T-helper 9 cell (primary cell): ENCODE data around the gene TRAF7.
A peak's percentile ranks its signal among the peaks of the same experiment; 100 is the strongest.
"Not testable (repeated sequence)": the region's sequence is repeated elsewhere in the genome, so short reads cannot be mapped to it uniquely, and the experiment has no call there.

Source experiments
- DNase-seq: peaks from one replicate; pipeline ENCODE4 v3.0.0-alpha.2; 2020

Gene TRAF7

DNA sequence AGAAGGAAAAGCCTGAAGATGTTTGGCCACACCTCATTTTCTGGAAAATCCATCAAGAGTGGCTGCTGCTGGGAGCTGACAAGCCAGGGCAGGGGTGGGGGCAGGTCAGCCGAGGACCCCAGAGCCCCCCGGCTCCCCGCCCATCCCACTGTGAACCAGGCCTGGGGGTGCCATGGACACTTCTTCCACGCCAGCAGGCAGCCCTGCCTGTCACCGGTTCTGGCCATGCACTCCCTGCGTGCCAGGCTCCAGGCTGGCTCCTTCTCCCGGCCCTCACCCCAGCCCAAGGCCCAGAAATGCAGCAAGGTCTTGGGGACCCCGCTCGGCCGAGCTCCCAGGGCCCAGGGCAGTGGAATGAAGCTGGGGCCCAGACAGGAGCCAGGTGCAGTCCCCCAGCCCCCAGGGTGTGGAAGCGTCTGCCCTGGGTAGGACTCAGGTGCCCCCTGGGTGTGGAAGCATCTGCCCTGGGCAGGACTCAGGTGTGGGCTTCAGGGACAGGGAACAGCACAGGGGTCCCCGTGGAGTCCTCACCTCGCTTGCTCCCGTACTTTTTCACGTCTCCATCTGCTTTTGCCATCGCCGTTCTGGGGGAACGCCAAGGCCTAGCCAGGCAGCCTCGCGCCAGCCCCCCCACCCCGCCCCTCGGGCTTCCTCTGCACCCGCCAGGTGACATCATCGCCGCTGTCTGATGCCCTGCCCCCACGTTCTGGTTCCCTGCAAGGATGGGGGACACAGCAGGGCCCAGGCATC is 32.5 kb upstream of the TRAF7 start:
- not testable (repeated sequence) for DNase-seq

DNA sequence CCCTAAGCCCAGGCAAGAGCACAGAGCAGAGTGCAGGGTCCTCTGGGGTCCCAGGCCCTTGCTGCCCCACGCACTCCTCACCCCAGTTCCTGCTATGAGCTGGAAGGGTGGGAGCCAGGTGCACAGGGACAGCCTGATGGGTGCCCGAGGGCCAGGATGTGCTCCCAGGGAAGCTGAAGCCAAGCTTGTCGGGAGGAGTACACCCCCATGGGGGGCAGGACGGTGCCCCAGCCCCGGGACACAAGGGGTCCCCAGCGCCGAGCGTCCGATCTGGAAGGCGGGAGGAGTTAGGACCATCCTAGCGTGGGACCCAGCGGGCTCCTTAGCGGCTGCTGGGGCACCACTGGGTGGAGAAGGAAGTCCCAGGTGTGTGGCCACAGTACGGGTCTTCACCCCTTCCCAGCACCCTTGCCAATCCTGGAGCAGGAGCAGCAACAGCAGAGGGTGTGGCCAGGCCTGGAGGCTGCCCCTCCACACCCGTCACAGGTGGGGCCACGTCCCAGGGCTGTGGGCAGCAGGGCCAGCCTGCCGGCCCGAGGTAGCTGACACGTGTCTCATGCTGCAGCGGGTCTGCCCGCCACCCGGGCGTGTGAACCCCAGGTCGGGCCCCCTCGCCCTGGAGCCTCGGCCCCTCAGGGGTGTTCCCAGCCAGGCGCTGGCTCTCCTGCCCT is 31.7 kb upstream of the TRAF7 start:
- not testable (repeated sequence) for DNase-seq

DNA sequence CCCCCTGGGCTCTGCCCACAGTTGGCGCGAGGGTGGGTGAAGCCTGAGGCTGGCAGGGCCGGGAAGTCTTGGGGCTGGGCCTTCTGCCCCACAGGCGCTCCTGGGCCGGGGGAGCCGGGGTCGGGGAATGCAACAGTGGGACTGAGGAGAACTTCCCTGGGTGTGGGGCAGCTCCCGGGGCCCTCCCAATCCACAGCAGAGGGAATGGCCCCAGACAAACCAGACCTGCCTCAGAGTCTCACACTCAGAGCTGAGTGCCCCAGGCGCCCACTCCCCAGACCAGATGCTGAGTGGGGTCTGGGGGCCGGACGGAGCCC is 31.2 kb upstream of the TRAF7 start:
- DNase-seq = not testable (repeated sequence)

DNA sequence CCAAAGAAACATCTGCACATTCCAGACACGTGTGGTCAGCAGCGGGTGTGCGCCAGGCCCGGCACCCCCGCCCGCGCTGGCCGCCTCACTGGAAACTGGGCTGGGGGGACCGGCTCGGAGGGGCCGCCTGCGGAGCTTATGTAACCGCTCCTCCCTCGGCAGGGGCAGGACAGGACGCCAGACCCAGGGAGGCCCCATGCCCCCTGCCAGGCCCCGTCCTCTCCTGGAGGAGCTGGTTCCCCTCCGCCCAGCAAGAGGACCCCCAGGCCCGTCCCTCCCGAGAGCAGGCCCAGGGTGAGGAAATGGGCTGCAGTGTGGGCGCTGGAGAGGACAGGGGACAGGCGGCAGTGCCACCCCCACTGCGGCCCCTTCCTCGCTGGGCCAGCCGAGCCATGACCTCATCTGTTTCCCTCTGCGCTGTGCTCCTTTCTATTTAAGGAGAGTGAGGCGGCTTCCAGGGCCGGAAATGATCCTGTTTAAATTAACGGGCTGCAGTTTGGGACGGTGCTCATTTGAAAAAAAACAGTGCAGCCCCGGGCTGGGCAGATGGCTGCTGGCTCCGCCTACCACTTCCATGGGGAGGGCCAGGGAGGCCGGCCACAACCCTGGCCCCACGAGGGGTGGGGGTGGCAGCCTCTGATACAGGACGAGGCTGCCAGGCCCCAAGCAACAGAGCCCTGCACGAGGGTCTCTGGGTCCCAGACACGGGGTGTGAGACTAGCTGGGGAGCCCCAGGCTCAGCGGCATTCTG is 30.7 kb upstream of the TRAF7 start:
- not testable (repeated sequence) for DNase-seq

DNA sequence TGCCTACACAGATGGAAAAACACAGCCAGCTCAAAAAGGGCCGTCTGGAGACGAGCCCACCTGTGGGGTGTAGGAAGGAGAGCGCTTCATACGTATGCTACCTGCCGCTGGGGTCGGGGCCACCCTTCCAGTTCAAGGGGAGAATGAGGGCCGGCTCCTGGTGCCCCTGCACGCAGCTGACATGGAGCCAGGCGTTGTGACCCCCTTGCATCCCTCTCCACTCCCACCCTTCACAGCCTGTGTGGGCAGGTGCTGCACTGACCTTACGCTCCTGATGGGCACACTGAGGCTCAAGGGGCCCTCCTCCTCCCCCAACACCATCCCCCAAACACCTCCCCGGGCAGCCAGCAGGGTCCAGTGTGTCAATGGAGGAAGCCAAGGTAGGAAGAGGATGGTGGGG is 30.0 kb upstream of the TRAF7 start:
- not testable (repeated sequence) for DNase-seq

DNA sequence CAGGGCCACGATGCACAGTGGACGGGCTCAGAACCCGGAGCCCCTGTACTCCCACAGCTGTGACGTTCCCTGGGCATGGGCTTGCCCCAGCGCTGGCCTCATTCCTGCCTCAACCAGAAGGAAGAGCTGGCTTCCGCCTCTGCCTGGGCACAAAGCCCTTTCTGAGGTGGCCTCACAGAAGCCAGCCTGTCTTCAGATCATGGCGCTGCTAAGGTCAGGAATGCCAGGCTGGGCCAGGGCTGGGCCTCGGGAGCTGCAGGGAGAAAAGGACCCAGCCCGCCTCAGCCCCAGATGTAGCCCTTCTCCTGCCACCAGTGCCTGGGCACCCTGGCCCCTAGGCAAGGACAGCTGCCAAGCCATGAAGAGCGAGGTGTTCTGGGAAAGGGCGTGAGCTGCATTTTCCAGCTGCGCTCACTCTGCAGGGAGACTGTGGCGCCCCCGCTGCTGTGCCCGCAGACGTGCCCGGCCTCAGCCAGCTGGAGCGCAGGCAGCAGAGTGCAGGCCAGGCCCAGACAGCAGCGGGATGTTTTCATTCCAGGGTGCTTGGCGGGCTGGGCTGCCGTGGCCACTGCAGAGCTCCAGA is 29.3 kb upstream of the TRAF7 start:
- not testable (repeated sequence) for DNase-seq

DNA sequence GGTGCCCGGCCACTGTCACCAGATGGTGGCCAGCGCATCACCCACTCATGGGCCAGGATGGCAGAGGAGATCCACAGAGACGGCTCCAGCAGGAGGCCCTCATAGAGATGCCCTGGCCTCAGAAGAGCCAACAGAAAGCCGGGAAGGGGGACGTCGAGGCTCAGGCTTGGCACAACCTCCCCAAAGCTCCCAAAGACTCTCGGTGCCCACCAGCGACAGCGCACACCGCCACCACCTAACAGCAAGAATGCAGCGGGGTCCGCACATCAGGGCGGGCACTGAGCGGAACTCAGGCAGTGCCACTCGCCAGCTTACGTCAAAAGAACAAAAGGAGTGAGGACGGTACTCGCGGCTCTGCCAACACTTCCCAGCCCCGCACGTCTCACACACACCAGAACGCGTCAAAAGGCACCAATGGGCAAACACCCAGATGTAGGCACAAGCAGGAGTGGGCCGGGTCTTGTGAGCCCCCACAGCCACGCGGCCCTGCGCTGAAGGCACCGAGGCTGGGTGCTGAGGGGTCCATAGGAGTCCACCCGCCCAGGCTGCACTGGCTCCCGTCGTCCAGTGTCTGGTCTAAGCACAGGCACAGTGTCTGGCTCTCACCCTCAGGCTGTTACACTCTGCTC is 28.5 kb upstream of the TRAF7 start:
- DNase-seq = not testable (repeated sequence)

DNA sequence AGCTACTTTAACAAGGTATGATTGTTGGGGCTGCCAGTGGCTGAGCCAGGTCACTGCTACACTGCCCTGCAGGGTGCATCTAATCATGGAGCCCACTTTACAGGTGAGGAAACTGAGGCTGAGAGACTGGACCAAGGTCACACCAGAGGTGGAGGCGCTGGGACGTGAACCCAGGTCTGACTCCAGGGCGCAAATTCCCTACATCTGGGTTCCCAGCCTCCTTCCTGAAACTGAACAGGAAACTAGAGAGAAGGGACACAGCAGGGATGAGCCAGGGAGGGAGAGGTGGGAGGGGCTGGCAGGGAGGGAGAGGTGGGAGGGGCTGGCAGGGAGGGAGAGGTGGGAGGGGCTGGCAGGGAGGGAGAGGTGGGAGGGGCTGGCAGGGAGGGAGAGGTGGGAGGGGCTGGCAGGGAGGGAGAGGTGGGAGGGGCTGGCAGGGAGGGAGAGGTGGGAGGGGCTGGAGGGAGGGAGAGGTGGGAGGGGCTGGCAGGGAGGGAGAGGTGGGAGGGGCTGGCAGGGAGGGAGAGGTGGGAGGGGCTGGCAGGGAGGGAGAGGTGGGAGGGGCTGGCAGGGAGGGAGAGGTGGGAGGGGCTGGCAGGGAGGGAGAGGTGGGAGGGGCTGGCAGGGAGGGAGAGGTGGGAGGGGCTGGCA is 27.8 kb upstream of the TRAF7 start:
- DNase-seq = not testable (repeated sequence)

DNA sequence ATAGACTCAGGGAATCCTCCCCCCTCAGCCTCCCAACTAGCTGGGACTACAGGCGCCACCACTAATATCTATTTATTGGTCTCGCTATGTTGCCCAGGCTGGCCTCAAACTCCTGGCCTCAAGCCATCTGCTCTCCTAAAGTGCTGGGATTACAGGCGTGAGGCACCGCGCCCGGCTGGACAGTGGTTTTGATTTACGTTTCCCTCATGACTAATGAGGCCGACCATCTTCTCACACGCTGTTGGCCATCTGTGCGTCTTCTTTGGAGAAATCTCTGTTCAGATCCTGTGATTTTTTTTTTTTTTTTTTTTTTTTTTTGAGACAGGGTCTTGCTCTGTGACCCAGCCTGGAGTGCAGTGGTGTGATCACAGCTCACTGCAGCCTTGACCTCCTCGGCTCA is 26.3 kb upstream of the TRAF7 start:
- DNase-seq = not testable (repeated sequence)

DNA sequence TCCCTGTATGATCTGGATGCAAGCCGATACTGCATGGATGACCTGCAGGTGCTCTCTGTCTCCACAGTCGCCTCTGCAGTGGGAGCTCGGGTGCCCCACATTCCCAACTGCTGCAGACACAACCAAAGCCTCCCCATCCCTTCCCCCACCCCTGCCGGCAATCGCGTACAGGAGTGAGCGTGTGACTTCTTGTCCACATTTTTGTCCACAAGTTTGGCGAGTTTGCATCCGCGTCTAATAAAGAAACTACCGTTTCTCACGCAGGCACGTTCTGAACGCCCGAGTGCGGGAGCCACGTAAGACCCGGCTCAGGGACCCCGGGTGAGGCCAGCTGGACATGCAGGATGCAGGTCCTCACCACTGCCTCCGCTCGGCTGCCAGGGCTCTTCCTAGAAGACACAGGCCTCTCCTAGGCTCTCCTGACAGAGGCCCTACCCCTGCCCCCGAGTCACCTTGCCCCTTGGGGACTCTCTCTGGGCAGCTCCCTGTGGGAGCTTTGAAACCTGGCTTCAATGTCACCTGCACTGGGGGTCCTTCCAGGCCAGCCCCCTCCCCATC is 25.6 kb upstream of the TRAF7 start:
- DNase-seq = not testable (repeated sequence)

DNA sequence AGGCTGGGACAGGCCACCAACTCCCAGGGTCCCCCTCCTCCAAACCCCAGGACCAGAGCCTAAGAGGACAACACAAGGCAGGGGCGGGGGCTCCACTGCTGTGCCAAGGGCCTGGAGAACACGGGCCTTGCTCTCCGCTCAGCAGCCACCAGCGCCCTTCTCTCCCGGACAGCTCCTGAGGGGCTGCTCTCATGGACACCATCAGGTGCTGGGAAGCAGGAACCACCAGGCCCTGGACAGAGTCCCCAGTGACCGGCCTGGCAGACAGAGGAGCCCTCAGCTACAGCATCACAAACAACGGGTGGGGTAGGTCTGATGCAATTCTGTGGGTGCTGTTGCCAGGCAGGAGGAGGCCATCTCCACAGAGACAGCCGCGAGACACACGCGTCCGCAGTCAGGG is 21.8 kb upstream of the TRAF7 start:
- not testable (repeated sequence) for DNase-seq

DNA sequence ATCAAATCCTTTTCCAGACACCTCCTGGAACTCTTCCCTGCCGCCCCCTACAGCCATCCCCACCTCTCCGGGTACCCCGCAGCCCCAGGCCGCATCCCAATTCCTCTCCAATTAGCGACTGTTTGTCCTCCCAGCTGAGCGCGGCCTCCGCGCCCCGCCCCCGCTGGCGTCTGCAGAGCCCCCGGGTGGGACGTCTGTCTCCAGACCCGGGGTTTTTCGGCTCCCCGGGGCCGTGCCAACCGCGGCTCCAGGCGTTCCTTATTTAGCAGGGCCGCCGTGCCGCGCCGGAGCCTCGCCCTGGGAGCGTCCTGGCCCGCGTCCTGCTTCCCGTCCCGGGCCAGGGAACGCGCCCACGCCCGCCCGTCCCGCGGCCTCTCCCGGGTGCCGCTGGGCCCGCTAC is 20.5 kb upstream of the TRAF7 start:
- not testable (repeated sequence) for DNase-seq

DNA sequence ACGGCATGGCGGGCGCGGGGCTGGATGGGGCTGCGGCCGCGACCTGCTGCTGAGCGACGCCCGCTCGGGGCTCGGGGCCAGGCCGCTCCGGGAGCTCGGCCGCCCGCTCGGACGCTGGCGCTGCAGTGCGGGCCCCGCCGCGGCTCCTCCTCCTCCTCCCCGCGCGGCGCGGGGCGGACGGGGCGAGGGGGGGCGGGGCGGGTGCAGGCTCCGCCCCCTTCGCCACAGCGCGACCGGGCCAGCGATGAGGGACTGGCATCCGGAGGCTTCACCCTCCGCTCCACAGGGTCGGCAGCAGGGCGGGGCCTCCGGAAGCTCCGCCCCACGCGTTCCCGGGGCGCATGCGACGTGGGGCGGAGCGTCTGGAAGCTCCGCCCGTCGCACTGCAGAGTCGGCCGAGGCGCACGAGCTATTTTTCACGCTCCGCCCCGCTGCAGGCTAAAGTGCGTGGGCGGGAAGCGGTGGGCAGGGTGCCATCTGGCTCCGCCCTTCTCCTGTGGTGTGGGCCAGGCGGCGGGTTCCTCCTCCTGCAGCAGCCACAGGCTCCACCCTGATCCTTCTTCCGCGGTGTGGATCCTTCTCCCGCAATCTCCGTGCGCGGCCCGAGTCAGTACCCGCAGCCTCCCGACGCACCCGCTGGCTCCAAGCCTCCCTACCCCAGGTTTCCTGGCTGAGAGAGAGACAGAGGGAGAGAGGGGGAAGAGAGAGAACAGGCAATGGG is 19.7 kb upstream of the TRAF7 start, which contains the start of gene PKD1:
TSS of gene PKD1 (minus strand) at position 129 of the 721 bp plus-strand sequence. CDS start 209 bp downstream, outside the sequence.
- DNase-seq = peak; percentile 99

DNA sequence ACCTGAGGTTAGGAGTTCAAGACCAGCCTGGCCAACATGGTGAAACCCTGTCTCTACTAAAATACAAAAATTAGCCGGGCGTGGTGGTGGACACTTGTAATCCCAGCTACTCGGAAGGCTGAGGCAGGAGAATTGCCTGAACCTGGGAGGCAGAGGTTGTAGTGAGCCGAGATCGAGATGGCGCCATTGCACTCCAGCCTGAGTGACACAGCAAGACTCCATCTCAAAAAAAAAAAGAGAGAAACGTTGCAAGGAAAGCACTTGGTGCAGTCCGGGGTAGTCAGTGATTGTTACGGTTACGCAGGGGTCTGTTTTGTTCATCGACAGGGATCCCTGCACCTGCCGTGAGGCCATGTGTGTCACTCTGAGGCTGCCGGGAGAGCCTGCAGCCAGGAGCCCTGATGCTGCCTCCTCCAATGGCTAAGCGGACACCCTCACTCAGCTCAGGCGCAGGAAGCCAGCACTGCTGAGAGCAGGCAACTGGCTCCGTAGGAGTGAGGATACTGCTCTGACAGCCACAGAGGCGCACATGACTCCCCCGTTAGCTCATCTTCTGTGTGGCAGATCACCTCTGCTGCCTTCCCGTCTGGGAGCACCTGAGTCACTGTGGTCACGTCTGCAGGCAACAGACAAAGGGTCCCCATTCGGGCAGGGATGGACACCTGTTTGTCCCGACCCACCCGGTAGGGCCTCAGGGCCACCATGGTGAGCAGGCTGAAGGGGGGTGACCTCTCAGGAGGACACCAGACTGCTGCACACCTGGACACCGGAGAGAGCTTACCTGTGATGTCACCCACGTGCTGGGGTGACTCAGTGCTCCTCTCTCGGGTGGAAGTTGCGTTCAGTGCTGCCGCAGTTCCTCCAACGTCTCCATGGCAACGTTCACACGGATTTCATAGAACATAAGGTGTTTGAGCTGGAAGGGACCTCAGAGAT is 12.4 kb upstream of the TRAF7 start:
- no peak for DNase-seq

DNA sequence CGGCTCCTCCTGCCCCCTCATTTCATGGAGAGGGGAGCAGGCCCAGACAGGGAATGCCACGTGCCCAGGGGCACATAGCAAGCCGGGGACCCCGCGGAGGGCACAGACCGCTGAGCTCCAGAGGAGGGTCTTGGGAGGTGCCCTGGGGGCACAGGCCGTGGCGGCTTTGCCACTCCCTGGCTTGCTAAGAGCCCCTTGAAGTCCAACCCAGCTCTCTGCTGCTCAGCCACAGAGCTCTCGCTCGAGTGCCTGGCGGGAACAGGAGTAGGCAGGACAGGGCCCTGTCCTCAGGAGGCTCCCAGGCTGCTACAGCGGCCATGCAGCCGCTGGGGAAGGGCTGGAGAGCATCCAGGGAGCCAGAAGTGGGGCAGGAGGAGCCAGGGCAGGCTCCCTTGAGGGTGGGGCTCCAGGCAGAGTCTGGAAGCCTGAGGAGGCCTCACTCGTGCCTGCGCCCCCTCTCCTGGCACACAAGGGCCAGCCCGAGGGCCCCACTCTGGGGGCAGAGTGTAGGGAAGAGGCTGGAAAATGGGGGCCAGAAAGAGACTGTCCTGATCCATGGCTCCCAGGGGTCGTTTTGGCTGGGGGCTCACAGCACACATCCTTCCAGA is 11.6 kb upstream of the TRAF7 start:
- no peak for DNase-seq

DNA sequence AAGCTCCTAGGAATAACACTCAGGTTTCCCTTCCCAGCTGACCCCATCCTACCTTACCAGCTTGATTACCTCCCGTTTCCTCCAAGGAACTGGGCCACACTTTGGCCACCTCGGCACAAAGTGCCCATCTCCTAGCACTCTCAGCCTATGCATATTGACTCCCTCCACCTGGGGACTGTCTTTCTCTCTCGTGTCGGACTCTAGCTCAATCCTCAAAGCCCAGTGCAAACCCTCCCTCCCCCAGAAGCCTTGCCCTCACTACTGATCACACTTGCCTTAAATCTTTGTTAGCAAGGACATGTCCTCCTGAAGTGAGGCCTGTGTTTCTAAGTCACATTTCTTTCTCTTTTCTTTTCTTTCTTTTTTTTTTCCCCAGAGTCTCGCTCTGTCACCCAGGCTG is 9.7 kb upstream of the TRAF7 start:
- no peak for DNase-seq

DNA sequence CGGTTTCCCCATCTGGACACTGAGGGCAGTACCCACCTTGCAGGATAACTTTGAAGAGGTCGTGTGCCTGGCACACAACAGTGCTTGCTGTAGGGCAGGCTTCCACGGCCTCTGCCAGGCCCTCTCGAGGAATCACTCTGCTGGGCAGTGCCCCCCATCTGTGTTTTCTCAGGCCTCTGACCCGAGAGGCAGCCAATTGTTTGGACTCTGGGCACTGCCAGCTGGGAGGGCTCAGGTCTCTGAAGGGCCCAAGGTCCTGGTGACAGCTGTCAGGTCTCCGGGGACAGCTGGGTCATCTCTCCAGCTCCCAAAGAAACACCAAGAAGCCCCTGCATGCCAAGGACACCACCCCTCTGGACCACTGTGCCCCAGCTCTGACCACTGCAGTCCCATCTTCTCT is 8.2 kb upstream of the TRAF7 start:
- no peak for DNase-seq

DNA sequence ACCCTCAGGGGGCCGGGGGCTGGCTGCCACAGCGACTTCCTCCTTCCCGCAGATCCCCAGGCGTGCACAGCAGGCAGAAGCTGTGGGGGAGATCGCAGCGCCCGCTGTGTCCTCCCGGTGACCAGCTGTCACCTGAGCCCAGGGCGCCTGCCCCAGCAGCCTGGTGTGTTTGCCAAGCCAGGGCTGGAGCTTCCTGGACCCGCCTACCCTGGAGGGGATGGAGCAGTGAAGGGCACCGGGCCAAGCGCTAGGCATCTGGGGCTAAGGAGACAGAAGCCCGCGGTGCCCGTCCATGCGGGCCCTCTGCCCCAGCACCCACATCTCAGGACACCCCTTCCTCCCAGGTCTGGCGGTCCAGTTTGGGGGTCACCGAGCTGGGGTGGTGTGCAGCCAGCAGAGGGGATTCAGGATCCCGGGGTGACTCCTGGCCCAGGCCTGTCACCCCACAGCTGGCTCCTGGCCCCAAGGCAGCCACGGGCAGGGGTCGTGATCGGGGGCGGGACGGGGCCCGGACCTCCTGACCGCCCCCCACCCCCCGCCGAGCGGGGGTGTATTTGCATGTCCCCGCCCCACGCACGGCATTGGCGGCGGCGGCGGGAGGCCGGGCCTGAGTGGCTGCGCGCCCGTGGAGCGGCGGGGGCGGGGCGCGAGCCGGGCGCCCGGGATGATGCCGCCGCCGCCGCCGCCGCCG is 7.5 kb upstream of the TRAF7 start, which contains the start of gene RAB26:
TSS of gene RAB26 (plus strand) at position 645 of the 691 bp plus-strand sequence. CDS start 159 bp downstream, outside the sequence.
- peak; percentile 51 for DNase-seq
